PC-9 (cell line): ENCODE data around the gene POLD2. TPM values are rescaled to one million over a fixed set of nuclear protein-coding genes. Genes with fewer than 3 reads are reported as not detected.

ENCODE experiments used
- BruUV-seq: library from RNA; stranded (reverse); fragments of 400-500 nt; replicated peaks from 2 replicates; lab custom pipeline; 2021; lab: Mats Ljungman, UMichigan
- CTCF ChIA-PET: fragments of 300-600 bp; sonication (Branson Sonifier 250); formaldehyde crosslinking; loops from one replicate; lab custom pipeline; 2022; ENCODE audit warnings: antibody characterized with exemption; lab: Charles Lee
- POLR2A ChIA-PET: fragments of 300-600 bp; sonication (Branson Sonifier 250); formaldehyde crosslinking; loops from one replicate; lab custom pipeline; 2022; ENCODE audit warnings: antibody characterized with exemption; ENCODE audit not compliant: unreplicated experiment; lab: Charles Lee
- DNase-seq, 2 experiments: peaks; one replicate each; pipeline versions ENCODE4 v3.0.0 to v3.0.0-alpha.2; 2015 to 2022; ENCODE audit warnings: mixed read lengths in 1 of 2
- H2AFZ ChIP-seq: fragments of 200-600 bp; sonication (generic); 2 replicates; pipeline ENCODE4 v1.8.1; 2017; ENCODE audit warnings: antibody characterized with exemption
- H3F3A ChIP-seq: fragments of 200-600 bp; sonication (generic); 2 replicates; pipeline ENCODE4 v1.8.1; 2017; ENCODE audit warnings: antibody characterized with exemption, mild to moderate bottlenecking, low read depth; ENCODE audit not compliant: insufficient read depth
- H3K27ac ChIP-seq: fragments of 200-600 bp; sonication (generic); 2 replicates; pipeline ENCODE4 v1.6.1; 2016; ENCODE audit warnings: mixed run types
- H3K27me3 ChIP-seq: fragments of 200-600 bp; sonication (generic); 2 replicates; pipeline ENCODE4 v1.6.1; 2016; ENCODE audit warnings: low read depth, mixed run types; ENCODE audit not compliant: insufficient read depth
- H3K36me3 ChIP-seq: fragments of 200-600 bp; sonication (generic); 2 replicates; pipeline ENCODE4 v1.6.1; 2016; ENCODE audit warnings: low read depth, mixed run types
- H3K4me1 ChIP-seq: fragments of 200-600 bp; sonication (generic); replicated peaks from 2 replicates; pipeline ENCODE4 v1.6.1; 2016; ENCODE audit warnings: mixed run types; ENCODE audit not compliant: insufficient read depth
- H3K4me2 ChIP-seq: fragments of 200-600 bp; sonication (generic); 2 replicates; pipeline ENCODE4 v1.6.1; 2017; ENCODE audit warnings: mixed run types
- H3K4me3 ChIP-seq: fragments of 200-600 bp; sonication (generic); 2 replicates; pipeline ENCODE4 v1.6.1; 2016; ENCODE audit warnings: mixed run types
- H3K79me2 ChIP-seq: fragments of 200-600 bp; sonication (generic); 2 replicates; pipeline ENCODE4 v1.6.1; 2017; ENCODE audit warnings: low read depth, mixed run types
- H3K9me2 ChIP-seq: fragments of 200-600 bp; sonication (generic); 2 replicates; pipeline ENCODE4 v1.8.1; 2017; ENCODE audit warnings: mild to moderate bottlenecking; ENCODE audit not compliant: insufficient read depth
- H3K9me3 ChIP-seq: fragments of 200-600 bp; sonication (generic); 2 replicates; pipeline ENCODE4 v1.8.1; 2016; ENCODE audit warnings: low read depth; ENCODE audit not compliant: insufficient read depth
- H4K20me1 ChIP-seq: fragments of 200-600 bp; sonication (generic); 2 replicates; pipeline ENCODE4 v1.8.1; 2017; ENCODE audit not compliant: insufficient read depth
- EZH2 ChIP-seq: fragments of 200-600 bp; sonication (generic); IDR thresholded peaks from 2 replicates; pipeline ENCODE4 v1.8.0; 2017; ENCODE audit warnings: antibody characterized with exemption, low read depth
- intact Hi-C: fragments of 100-400 bp; cut with micrococcal nuclease; formaldehyde crosslinking; loops from one replicate; pipeline ENCODE4 v1.10.0; 2022; ENCODE audit not compliant: unreplicated experiment
- total RNA-seq: library from RNA; stranded (reverse); gene quantifications from 2 replicates; pipeline ENCODE4 v1.2.3, GENCODE V29; 2021
- TF ChIP-seq, protein P1 (sequence below): fragments of 200-600 bp; sonication (generic); conservative IDR thresholded peaks from 2 replicates; pipeline ENCODE4 v1.6.1; 2017; ENCODE audit warnings: mixed run types, antibody characterized with exemption, mild to moderate bottlenecking, moderate library complexity

Gene POLD2
- total RNA-seq, 1 experiment from 2014 or later = 249 TPM

GRCh38 chr7:44145969-44146911 lies 22.9 kb upstream of the POLD2 start:
- POLR2A ChIA-PET = no interaction called here
- H3K4me3 ChIP-seq = no peak overlapping the region

DNA sequence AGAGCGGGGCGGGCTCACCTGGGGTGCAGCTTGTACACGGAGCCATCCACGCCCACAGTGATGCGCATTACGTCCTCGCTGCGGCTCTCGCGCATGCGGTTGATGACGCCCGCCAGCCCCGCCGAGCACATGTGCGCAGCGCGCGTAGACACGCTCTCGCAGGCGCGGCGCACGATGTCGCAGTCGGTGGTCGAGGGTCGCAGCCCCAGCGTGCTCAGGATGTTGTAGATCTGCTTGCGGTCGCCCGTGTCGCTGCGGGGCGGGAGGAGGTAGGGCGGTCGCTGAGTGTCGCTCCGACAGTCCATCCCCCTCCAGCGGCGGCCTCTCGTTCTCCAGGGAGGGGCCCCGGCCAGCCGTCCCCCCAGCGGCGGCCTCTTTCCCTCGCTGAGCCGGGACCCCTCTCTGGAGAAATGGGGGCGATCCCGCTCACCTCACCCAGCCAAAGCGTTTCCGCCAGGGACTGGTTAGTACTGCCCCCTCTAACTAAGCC lies 22.2 kb upstream of the POLD2 start:
- POLR2A ChIA-PET = no interaction called here
- peaks cover 5% of the 10 kb centered on the region; the same call in 1 of the 2 replicates for H3F3A ChIP-seq
- intact Hi-C loops = no loop called here

More at GRCh38 chr7:44145969-44146911, 22.9 kb upstream of the POLD2 start:
- H3F3A ChIP-seq = peaks cover 5% of the 10 kb centered on the region; the same call in 1 of the 2 replicates
- no peaks in the 10 kb centered on the region for H4K20me1 ChIP-seq
- no peak overlapping the region for H3K4me2 ChIP-seq
- intact Hi-C loops = no loop called here
- H3K79me2 ChIP-seq = no peaks in the 10 kb centered on the region
- no peak overlapping the region for H2AFZ ChIP-seq
- TF ChIP-seq EZH2 = no peak
- TF ChIP-seq, protein P1, sequence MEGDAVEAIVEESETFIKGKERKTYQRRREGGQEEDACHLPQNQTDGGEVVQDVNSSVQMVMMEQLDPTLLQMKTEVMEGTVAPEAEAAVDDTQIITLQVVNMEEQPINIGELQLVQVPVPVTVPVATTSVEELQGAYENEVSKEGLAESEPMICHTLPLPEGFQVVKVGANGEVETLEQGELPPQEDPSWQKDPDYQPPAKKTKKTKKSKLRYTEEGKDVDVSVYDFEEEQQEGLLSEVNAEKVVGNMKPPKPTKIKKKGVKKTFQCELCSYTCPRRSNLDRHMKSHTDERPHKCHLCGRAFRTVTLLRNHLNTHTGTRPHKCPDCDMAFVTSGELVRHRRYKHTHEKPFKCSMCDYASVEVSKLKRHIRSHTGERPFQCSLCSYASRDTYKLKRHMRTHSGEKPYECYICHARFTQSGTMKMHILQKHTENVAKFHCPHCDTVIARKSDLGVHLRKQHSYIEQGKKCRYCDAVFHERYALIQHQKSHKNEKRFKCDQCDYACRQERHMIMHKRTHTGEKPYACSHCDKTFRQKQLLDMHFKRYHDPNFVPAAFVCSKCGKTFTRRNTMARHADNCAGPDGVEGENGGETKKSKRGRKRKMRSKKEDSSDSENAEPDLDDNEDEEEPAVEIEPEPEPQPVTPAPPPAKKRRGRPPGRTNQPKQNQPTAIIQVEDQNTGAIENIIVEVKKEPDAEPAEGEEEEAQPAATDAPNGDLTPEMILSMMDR = no peak
- no peak for DNase-seq
- H3K36me3 ChIP-seq = no peaks in the 10 kb centered on the region
- BruUV-seq = no TSS peak
- H3K27ac ChIP-seq = no peak overlapping the region
- H3K9me2 ChIP-seq = no peaks in the 10 kb centered on the region
- no peaks in the 10 kb centered on the region for H3K27me3 ChIP-seq
- CTCF ChIA-PET = no interaction called here
- H3K9me3 ChIP-seq = no peaks in the 10 kb centered on the region
- peaks cover 14% of the 10 kb centered on the region for H3K4me1 ChIP-seq

DNA sequence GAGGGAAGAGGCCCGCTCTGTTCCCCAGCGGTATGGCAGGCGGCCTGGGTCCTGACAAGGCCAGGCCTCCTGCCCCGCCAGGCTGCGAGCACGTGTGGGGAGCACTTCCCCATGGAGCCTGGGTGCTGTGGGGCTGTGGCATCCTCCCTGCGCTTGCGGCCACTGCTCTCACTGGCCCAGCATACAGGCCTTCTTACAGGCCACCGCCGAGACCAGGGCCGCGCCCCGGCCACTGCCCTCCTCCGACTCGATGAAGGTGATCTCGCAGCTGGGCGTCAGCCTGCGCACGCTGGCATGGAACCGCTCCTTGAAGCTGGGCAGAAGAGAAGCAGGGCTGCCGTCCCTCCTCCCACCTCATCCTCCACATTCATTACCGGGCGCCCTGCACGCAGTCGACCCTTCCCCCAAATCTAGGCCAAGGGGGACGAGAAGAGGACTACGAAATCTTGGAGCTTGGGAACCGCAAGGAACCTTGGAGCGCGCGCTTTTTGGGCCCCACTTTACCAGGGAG lies 21.7 kb upstream of the POLD2 start:
- no peaks in the 10 kb centered on the region for H3K27me3 ChIP-seq
- intact Hi-C loops = no loop called here
- no TSS peak for BruUV-seq
- H2AFZ ChIP-seq = no peak overlapping the region
- no peak overlapping the region for H3K4me3 ChIP-seq
- no peak for DNase-seq
- no peaks in the 10 kb centered on the region for H3K36me3 ChIP-seq
- no peaks in the 10 kb centered on the region for H3K9me3 ChIP-seq
- H3F3A ChIP-seq = peaks cover 5% of the 10 kb centered on the region; the same call in 1 of the 2 replicates
- POLR2A ChIA-PET = no interaction called here
- H3K79me2 ChIP-seq = no peaks in the 10 kb centered on the region
- no peak overlapping the region for H3K4me2 ChIP-seq
- no peaks in the 10 kb centered on the region for H3K9me2 ChIP-seq
- TF ChIP-seq EZH2 = no peak
- TF ChIP-seq, protein P1 = no peak
- no peak overlapping the region for H3K27ac ChIP-seq
- CTCF ChIA-PET = no interaction called here
- peaks cover 3% of the 10 kb centered on the region for H3K4me1 ChIP-seq
- H4K20me1 ChIP-seq = no peaks in the 10 kb centered on the region

More for the DNA sequence above, 22.2 kb upstream of the POLD2 start:
- no peaks in the 10 kb centered on the region for H3K27me3 ChIP-seq
- no peaks in the 10 kb centered on the region for H3K36me3 ChIP-seq
- CTCF ChIA-PET = no interaction called here
- BruUV-seq = no TSS peak
- DNase-seq = no peak
- H3K79me2 ChIP-seq = no peaks in the 10 kb centered on the region
- peaks cover 8% of the 10 kb centered on the region for H3K4me1 ChIP-seq
- no peaks in the 10 kb centered on the region for H4K20me1 ChIP-seq
- H3K9me2 ChIP-seq = no peaks in the 10 kb centered on the region
- no peaks in the 10 kb centered on the region for H3K9me3 ChIP-seq
- H2AFZ ChIP-seq = no peak overlapping the region
- no peak for TF ChIP-seq EZH2
- TF ChIP-seq, protein P1 = no peak
- no peak overlapping the region for H3K27ac ChIP-seq
- no peak overlapping the region for H3K4me2 ChIP-seq
- no peak overlapping the region for H3K4me3 ChIP-seq
